Body of pancreas (tissue), 4 donors: Measurements from ENCODE around the gene CXCL9. TPM values are rescaled to one million over a fixed set of nuclear protein-coding genes. Genes with fewer than 3 reads are reported as not detected.

Experiments used
- ATAC-seq: fragments of 150-250 bp; one replicate; pipeline ENCODE4 v1.9.1; 2016
- DNase-seq, 4 donors: peaks; one replicate each; pipeline ENCODE4 v3.0.0-alpha.2; 2019
- H3K27ac ChIP-seq, 4 donors: fragments of 200-600 bp; sonication (generic); 1 replicate in 3 of 4; 2 replicates in 1 of 4; pipeline versions ENCODE4 v1.5.1 to v1.6.1; 2016 to 2019; ENCODE audit warnings: mild to moderate bottlenecking in 1 of 4, mixed read lengths in 1 of 4, moderate library complexity in 1 of 4
- H3K27me3 ChIP-seq, 2 donors: fragments of 200-600 bp; sonication (generic); one replicate each; pipeline ENCODE4 v1.6.0; 2016; ENCODE audit warnings: mild to moderate bottlenecking in 1 of 2
- H3K36me3 ChIP-seq, 2 donors: fragments of 200-600 bp; sonication (generic); replicated peaks in 1 of 2; 2 replicates each; pipeline ENCODE4 v1.5.1; 2016; ENCODE audit warnings: low read depth in 2 of 2; ENCODE audit not compliant: insufficient read depth in 1 of 2
- H3K4me1 ChIP-seq: fragments of 200-600 bp; sonication (generic); one replicate; pipeline ENCODE4 v1.6.0; 2016
- H3K4me3 ChIP-seq, 2 donors: fragments of 200-600 bp; sonication (generic); 1 replicate in 1 of 2; 2 replicates in 1 of 2; pipeline ENCODE4 v1.5.1; 2016 to 2019
- H3K9me3 ChIP-seq, 3 donors: fragments of 200-600 bp; sonication (generic); 1 replicate in 2 of 3; 2 replicates in 1 of 3; pipeline ENCODE4 v1.5.1; 2016
- CTCF ChIP-seq, 7 experiments: fragments of 450-650 bp in 4 of 7; fragments of 200-600 bp in 3 of 7; sonication (generic) in 3 of 7; IDR thresholded peaks; one replicate each; pipeline ENCODE4 v1.5.1; 2016 to 2019; ENCODE audit warnings: antibody characterized with exemption in 7 of 7
- POLR2A ChIP-seq, 3 donors: fragments of 450-650 bp; IDR thresholded peaks; one replicate each; pipeline ENCODE4 v1.6.1; 2016; ENCODE audit warnings: antibody characterized with exemption in 3 of 3, mild to moderate bottlenecking in 2 of 3
- WGBS, 2 donors: methylation state at CpG; one replicate each; pipeline ENCODE4 v1.1.5; 2017; 5-methylcytosine and 5-hydroxymethylcytosine counted together
- intact Hi-C: fragments of 100-400 bp; cut with DNase I; formaldehyde crosslinking; loops from one replicate; pipeline ENCODE4 v1.15.1; 2023
- total RNA-seq, 2 donors: library from RNA; depleted of rRNA; stranded (reverse); fragments of >200 nt; gene quantifications; one replicate each; pipeline ENCODE4 v1.1.0, GENCODE V29; 2016

The CXCL9 gene
- total RNA-seq, 2 donors from 2014 or later = 1.0 TPM; not detected in 1

GRCh38 chr4:76011018-76011670 lies 3.8 kb upstream of the CXCL9 start:
- H3K27ac ChIP-seq = peak overlapping the region in 1 of 4 donors; percentile 34
- H3K4me1 ChIP-seq = peaks cover 16% of the 10 kb centered on the region
- no peaks in the 10 kb centered on the region for H3K9me3 ChIP-seq
- H3K4me3 ChIP-seq = no peak overlapping the region
- ATAC-seq (no peak), DNase-seq (no peak)
- no peaks in the 10 kb centered on the region for H3K27me3 ChIP-seq
- WGBS, 2 donors = 95% methylated on average over 14 to 31 of the region's 31 CpGs
- intact Hi-C loops = no loop called here
- H3K36me3 ChIP-seq = no peaks in the 10 kb centered on the region
- no peak for TF ChIP-seq POLR2A (IDR thresholded peaks at IDR 0.05)
- TF ChIP-seq CTCF (IDR thresholded peaks at IDR 0.05) = no peak

- H3K4me1 ChIP-seq = peaks cover 11% of the 10 kb centered on the region
- TF ChIP-seq CTCF (IDR thresholded peaks at IDR 0.05) (no peak), POLR2A (IDR thresholded peaks at IDR 0.05) (no peak)
These were observed 3.3 kb upstream of the CXCL9 start for GRCh38 chr4:76010576-76010975.

GRCh38 chr4:76009311-76009710 lies 2.0 kb upstream of the CXCL9 start:
- WGBS, 2 donors = 78 to 80% methylated on average over 5 of the region's 5 CpGs
- intact Hi-C loops = no loop called here
- no peak overlapping the region for H3K4me3 ChIP-seq
- DNase-seq = no peak
- H3K9me3 ChIP-seq = no peaks in the 10 kb centered on the region
- ATAC-seq = no peak
- no peaks in the 10 kb centered on the region for H3K36me3 ChIP-seq
- TF ChIP-seq CTCF (IDR thresholded peaks at IDR 0.05) (no peak), POLR2A (IDR thresholded peaks at IDR 0.05) (no peak)
- H3K4me1 ChIP-seq = peaks cover 11% of the 10 kb centered on the region
- H3K27ac ChIP-seq = no peak overlapping the region
- no peaks in the 10 kb centered on the region for H3K27me3 ChIP-seq

More at GRCh38 chr4:76010576-76010975, 3.3 kb upstream of the CXCL9 start:
- no peak overlapping the region for H3K27ac ChIP-seq
- H3K36me3 ChIP-seq = no peaks in the 10 kb centered on the region
- no peaks in the 10 kb centered on the region for H3K27me3 ChIP-seq
- no peak for DNase-seq
- intact Hi-C loops = no loop called here
- H3K9me3 ChIP-seq = no peaks in the 10 kb centered on the region
- WGBS, 2 donors = 95 to 97% methylated on average over 13 of the region's 13 CpGs
- no peak for ATAC-seq
- no peak overlapping the region for H3K4me3 ChIP-seq

- no peak overlapping the region for H3K4me3 ChIP-seq
- H3K27me3 ChIP-seq = no peaks in the 10 kb centered on the region
- H3K9me3 ChIP-seq = no peaks in the 10 kb centered on the region
- TF ChIP-seq CTCF (IDR thresholded peaks at IDR 0.05) (no peak), POLR2A (IDR thresholded peaks at IDR 0.05) (no peak)
- H3K27ac ChIP-seq = no peak overlapping the region
- H3K4me1 ChIP-seq = peaks cover 7% of the 10 kb centered on the region
- ATAC-seq (no peak), DNase-seq (no peak)
- WGBS, 2 donors = 75 to 83% methylated on average over 3 of the region's 3 CpGs
- no peaks in the 10 kb centered on the region for H3K36me3 ChIP-seq
- intact Hi-C loops = no loop called here
These were observed 3.7 kb downstream of the CXCL9 start for GRCh38 chr4:76003620-76004019.

- Histone ChIP-seq H3K4me1 (peaks cover 7% of the 10 kb centered on the region), H3K9me3 (no peaks in the 10 kb centered on the region), H3K36me3 (no peaks in the 10 kb centered on the region), H3K27me3 (no peaks in the 10 kb centered on the region), H3K27ac (no peak overlapping the region), H3K4me3 (no peak overlapping the region)
- DNase-seq (no peak), ATAC-seq (no peak)
- TF ChIP-seq POLR2A (IDR thresholded peaks at IDR 0.05) (no peak), CTCF (IDR thresholded peaks at IDR 0.05) (no peak)
- WGBS, 2 donors = 54 to 59% methylated on average over 2 of the region's 2 CpGs
- intact Hi-C loops = no loop called here
These were observed 4.3 kb downstream of the CXCL9 start for GRCh38 chr4:76003035-76003434.
